Measurements from ENCODE around the gene ATP1A1.

ATP1A1 gene

GRCh38 chr1:116390195-116390594 is 17.2 kb downstream of the ATP1A1 start:
- TF ChIP-seq CTCF (IDR thresholded peaks at IDR 0.05; ENCODE audit: low read depth, low read length): no peak

GRCh38 chr1:116391185-116391584 is 18.1 kb downstream of the ATP1A1 start:
- no peak for DNase-seq (ENCODE audit: extremely low read depth, low read depth)
- no peak for TF ChIP-seq CTCF (IDR thresholded peaks at IDR 0.05; ENCODE audit: low read depth, low read length)

More at GRCh38 chr1:116390195-116390594, 17.2 kb downstream of the ATP1A1 start:
- no peak for DNase-seq (ENCODE audit: extremely low read depth, low read depth)

- TF ChIP-seq CTCF (IDR thresholded peaks at IDR 0.05; ENCODE audit: low read depth, low read length): no peak
- no peak for DNase-seq (ENCODE audit: extremely low read depth, low read depth)
Observed at GRCh38 chr1:116392717-116393404, 19.8 kb downstream of the ATP1A1 start.

GRCh38 chr1:116393792-116394191 is 20.7 kb downstream of the ATP1A1 start:
- no peak for TF ChIP-seq CTCF (IDR thresholded peaks at IDR 0.05; ENCODE audit: low read depth, low read length)
- no peak for DNase-seq (ENCODE audit: extremely low read depth, low read depth)

GRCh38 chr1:116394270-116394669 is 21.2 kb downstream of the ATP1A1 start:
- DNase-seq (ENCODE audit: extremely low read depth, low read depth): no peak
- no peak for TF ChIP-seq CTCF (IDR thresholded peaks at IDR 0.05; ENCODE audit: low read depth, low read length)

- no peak for DNase-seq (ENCODE audit: extremely low read depth, low read depth)
- TF ChIP-seq CTCF (IDR thresholded peaks at IDR 0.05; ENCODE audit: low read depth, low read length): no peak
Observed at GRCh38 chr1:116396769-116397168, 23.7 kb downstream of the ATP1A1 start.

GRCh38 chr1:116397728-116398127 is 24.7 kb downstream of the ATP1A1 start:
- no peak for TF ChIP-seq CTCF (IDR thresholded peaks at IDR 0.05; ENCODE audit: low read depth, low read length)
- no peak for DNase-seq (ENCODE audit: extremely low read depth, low read depth)

Measured in AG09319 (cell line).